ENCODE measurements around the gene ANKS1A.

DNA sequence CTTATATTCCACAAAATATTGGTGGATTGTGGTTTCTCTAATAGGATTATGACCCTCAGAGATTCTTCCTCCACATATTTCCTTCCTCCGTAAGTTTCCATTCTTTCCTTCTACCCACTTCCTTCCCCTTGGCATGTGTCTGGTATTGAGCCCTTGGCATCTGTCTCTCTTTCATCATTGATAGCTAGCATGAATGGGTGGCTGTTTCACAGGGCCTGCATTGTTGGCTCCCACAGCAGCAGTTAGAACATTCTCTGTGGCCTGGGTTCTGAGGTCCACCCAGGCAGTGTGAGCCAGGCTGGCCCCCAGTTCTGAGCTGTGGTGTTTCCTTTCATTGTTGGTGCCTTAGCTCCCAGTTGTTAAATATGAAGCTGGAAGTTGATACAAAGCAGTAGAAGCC, 125.3 kb downstream of the ANKS1A start:
- TF ChIP-seq, protein P1, sequence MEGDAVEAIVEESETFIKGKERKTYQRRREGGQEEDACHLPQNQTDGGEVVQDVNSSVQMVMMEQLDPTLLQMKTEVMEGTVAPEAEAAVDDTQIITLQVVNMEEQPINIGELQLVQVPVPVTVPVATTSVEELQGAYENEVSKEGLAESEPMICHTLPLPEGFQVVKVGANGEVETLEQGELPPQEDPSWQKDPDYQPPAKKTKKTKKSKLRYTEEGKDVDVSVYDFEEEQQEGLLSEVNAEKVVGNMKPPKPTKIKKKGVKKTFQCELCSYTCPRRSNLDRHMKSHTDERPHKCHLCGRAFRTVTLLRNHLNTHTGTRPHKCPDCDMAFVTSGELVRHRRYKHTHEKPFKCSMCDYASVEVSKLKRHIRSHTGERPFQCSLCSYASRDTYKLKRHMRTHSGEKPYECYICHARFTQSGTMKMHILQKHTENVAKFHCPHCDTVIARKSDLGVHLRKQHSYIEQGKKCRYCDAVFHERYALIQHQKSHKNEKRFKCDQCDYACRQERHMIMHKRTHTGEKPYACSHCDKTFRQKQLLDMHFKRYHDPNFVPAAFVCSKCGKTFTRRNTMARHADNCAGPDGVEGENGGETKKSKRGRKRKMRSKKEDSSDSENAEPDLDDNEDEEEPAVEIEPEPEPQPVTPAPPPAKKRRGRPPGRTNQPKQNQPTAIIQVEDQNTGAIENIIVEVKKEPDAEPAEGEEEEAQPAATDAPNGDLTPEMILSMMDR (conservative IDR thresholded peaks at IDR 0.05; ENCODE audit: low read depth, low read length): no peak
- TF ChIP-seq EZH2 (IDR thresholded peaks at IDR 0.05; ENCODE audit: borderline replicate concordance, low read depth, low read length, poor library complexity, severe bottlenecking): no peak
